SK-MEL-5 (cell line): ENCODE data around the gene IFNA5. TPM values are rescaled to one million over a fixed set of nuclear protein-coding genes. Genes with fewer than 3 reads are reported as not detected.

Source experiments
- DNase-seq: peaks from one replicate; pipeline ENCODE4 v3.0.0-alpha.2; 2016; ENCODE audit warnings: low read depth, low spot score
- in situ Hi-C: cut with HindIII; loops from 2 replicates; pipeline ENCODE4 v1.10.0; 2016; ENCODE audit warnings: low sequenced_read_pairs, high pct_unique_total_duplicates, low pct_unique_long_range_greater_than_20kb
- polyA plus RNA-seq, 2 experiments: library from polyadenylated mRNA; depleted of rRNA; stranded (reverse); fragments of >200 nt; gene quantifications; 2 replicates each; pipeline ENCODE4 v1.2.3, GENCODE V29; 2015
- total RNA-seq: library from RNA; depleted of rRNA; stranded (reverse); fragments of >200 nt; shearing (Covaris generic); gene quantifications from 2 replicates; pipeline ENCODE4 v1.2.3, GENCODE V29; 2014; rRNA removed

Gene IFNA5
- not detected in 2 replicates for total RNA-seq
- not detected in 2 replicates for polyA plus RNA-seq (2015; cell fraction: cytosol; rRNA removed)
- polyA plus RNA-seq (2015; cell fraction: nucleus; rRNA removed), result not detected in 2 replicates

DNA sequence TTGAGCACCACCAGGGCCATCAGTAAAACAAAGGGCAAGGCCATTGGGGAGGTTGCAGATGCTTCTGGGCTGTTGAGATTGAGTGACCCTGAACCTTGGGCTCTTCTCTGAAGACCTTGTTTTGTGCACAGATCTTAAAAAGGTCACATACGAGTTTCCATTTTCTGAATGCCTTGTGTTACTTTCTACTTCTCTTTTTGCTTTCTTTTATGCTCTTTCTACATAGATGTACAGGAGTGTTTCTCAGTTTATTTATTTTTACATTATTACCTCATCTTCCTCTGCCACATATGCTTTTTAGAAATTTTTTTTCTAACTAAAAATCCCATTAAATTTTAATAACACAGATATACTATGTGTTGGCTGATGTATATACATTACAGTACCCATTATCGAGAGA, at the start of gene IFNA5:
Gene IFNA5 (minus strand): TSS at position 101 of the 400 bp plus-strand sequence. CDS start 57 bp downstream, at position 44.
- DNase-seq, result no peak
- in situ Hi-C loops, result no loop called here

DNA sequence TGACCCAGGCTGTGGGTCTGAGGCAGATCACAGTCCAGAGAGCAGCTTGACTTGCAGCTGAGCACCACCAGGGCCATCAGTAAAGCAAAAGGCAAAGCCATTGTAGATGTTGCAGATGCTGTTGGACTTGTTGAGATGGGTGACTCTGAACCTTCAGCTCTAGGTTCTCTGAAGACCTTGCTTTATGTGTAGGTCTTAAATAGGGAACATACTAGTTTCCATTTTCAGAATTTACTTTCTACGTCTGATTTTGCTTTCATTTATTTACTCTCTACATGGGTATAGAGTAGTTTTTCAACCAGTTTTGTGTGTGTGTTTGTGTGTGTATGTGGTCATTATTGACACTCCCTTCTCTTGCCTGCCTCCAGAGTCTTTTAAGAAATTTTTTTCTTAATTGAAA, 45.7 kb upstream of the IFNA5 start, which contains the start of gene IFNA6:
Gene IFNA6 (minus strand): TSS at position 101 of the 400 bp plus-strand sequence. CDS start 0 bp downstream, at position 101.
- no peak for DNase-seq
- in situ Hi-C loops, result no loop called here

DNA sequence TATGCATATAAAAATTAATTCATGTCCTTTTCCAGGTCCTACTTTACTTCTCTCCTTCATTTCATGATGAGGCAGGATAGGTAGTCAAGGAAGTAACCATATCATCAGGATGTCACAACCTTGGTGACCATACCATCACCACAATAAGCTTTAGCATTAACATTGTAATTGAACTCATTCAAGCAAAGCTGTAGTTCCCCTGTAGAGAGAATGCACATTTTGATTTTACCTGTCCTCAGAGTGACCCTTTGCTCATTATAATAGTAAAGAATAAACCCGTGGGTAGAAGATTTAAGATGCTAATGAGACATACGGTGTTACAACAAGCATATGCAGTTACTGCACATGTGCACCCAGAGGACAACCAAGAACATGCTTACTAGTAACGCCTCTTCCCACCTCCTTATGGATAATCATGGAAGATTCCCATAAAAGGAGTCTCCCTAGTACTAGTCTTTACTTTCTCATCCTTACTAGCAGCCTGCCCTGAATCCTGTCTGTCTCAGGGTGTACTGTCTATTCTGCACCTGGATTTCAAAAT, 43.4 kb upstream of the IFNA5 start:
- DNase-seq, result no peak
- in situ Hi-C loops, result no loop called here

DNA sequence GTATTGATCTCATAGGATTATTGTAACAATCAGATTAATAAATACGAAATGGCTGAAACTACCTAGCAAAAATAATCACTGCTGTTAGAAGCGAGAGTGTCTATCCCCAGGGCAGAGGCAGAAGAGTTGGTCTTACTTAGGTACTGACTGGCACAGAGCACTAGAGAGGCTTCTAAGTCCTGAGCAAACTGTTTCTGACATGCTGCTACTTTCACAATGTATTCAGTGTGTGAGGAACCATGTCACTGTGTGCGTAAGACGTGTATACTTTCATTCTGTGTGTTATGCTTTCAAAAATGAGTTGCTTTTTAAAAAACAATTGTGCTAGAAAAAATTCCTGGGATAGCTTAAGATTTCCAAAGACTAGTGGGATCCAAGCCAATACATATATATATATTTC, 35.6 kb upstream of the IFNA5 start:
- no peak for DNase-seq
- in situ Hi-C loops, result no loop called here

DNA sequence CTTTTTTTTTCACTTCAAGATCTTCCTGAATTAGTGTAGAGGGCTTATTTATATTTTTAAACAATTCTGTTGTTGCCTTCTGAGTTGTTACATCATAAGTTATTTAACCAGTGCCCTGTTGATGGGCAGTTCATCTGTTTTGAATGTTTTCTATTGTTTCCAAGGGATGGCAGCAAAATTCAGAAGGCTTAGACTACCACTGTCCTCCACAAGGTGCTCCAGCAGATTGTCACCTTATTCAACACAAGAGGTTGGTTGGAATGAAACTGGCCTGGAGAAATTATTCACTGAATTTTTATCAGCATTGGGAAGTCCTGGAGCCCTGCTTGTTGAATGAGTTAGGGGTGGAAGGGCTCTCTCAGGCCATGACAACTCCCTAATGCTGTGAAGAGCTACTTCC, 31.3 kb upstream of the IFNA5 start:
- in situ Hi-C loops, result no loop called here

DNA sequence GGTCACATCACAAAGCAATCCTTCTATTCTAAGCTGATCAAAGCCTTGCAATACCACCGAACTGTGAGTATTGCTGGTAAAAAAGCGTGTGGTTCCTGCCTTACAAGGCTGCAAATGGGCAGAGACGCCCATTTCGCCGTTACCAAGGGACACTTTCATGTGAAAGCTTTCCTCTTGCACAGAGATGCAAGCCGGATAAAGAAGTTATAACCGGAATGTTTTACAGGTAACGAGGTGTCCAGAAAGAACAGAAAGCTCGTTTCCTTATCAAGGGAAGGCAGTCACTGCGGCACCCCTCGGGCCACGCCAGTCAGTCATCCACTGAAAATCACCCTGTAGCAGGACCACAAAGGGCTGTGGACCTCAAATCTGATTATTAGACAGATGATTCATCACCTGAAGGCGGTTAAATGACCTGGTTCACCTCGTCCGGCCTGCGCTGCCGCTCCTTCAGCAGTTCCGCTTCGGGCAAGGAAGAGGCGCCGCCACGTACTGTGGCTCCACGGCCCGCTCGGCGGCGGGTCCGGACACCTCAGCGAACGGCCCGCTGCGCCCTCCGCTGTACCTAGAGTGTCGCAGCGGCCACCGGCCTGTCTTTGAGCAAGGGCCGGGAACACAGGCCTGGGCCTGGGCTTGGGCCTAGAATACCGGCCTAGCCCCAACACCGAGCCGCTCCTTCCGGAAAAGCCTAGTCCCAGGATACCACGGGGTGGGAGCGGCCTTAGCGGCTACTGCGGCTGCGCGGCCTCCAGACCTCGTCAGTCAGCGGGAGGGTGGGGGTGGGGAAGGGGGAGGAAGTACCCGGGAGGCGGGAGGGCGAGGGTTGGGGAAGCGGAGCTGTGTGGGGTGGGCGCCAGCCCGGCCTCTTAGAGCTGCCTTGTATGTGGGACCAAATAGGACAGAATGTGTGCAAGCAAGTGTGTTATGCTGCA, 29.9 kb upstream of the IFNA5 start, which contains the start of gene KLHL9:
Gene KLHL9 (minus strand): TSS at position 704 of the 932 bp plus-strand sequence. CDS start 545 bp downstream, at position 159.
- in situ Hi-C loops, result no loop called here
- DNase-seq, result peak; percentile 88

More for the DNA sequence above, 31.3 kb upstream of the IFNA5 start:
- DNase-seq, result no peak

DNA sequence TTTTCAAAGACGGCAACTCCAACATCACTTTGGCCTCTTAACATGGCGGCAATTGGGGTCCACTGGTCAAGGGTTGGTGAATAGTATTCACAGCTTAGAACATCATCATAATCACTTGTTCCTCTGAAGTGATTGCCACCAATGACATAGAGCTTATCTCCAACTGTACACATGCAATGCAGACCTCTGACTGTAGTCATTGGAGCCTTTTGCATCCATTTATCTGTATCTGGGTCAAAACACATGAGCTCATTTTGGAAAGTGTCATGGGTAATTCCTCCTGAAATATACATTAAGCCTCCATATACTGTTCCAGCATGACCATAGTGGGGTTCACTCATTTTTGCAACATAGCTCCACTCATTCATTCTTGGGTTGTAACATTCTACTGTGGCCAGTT, 28.1 kb upstream of the IFNA5 start:
- no peak for DNase-seq
- in situ Hi-C loops, result no loop called here

DNA sequence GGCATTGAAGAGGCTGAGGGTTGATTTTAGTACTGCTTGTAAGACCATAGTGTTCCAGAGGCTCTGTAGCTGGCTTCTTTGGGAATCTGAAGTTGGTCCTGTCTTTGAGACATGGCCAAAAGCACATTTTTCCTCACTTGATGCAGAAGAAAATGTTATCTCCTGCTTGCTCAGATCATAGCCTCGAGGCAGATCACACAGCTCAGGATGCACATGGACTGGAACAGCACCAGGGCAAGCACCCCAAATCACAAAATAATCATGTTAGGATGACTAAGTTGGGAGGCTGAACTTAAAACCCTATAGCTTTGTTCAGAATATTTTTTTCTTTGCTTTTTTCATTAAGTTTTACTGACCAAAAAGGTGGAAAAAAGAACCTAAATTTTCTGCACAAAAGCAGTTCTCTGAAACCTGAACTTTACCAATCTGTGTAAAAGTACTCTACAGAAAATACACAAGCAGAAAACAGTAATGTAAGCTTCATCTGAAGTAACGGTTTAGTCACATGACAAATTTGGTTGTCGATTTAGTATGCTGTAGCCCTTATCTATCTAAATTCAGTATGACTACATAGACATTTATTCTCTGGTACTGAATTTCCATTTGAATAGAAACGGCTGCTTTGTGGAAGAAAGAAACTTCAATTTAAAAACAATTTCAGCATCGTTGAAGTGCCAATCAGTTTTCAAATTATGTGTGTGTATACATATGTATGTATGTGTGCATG, 26.7 kb upstream of the IFNA5 start:
- in situ Hi-C loops, result no loop called here

DNA sequence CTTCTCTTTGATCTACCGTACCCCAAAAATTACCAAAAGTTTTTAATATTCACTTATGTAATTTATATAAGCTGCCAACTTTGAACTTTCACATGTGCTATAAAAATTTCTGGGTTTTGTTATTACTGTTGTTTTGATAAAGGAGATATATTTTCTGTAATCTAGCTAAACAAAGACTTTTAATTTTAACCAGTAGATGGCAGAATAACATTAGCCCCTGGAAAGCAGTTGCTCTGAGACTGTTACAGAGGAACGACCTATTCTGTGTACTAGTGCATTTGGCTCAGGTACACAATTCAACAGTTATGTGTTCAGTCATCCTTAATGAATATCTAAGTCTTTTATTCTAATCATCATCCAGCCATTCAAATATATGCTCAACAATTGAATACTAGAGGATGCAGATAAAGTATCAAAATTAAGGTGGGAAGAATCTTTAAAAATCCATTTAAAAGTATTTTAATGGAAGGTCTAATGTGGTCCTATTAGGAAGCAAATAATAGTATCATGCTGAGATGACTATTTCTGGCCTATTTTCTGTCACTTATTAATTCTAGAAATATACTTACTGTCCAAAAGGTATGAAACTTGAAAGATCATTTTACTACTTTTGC, 21.5 kb upstream of the IFNA5 start:
- peak; percentile 61 for DNase-seq
- in situ Hi-C loops, result no loop called here

More for the DNA sequence above, 26.7 kb upstream of the IFNA5 start:
- DNase-seq, result no peak

DNA sequence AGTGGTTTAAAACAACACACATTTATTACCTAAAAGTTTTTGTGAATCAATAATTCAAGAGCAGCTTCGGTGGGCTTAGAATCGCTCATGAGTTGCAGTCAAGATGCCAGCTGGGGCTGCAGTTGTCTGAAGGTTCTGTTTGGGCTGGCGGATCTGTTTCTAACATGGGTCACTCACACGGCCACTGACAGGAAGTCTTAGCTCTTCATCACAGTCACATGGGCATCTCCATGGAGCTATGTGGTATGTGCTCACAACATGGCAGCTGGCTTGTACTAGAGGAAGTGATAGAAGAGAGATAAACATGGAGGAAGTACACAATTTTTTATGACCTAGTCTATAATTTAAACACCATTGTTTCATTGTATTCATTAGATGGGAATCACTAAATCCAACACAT, 18.9 kb upstream of the IFNA5 start:
- in situ Hi-C loops, result no loop called here
- peak; percentile 42 for DNase-seq

DNA sequence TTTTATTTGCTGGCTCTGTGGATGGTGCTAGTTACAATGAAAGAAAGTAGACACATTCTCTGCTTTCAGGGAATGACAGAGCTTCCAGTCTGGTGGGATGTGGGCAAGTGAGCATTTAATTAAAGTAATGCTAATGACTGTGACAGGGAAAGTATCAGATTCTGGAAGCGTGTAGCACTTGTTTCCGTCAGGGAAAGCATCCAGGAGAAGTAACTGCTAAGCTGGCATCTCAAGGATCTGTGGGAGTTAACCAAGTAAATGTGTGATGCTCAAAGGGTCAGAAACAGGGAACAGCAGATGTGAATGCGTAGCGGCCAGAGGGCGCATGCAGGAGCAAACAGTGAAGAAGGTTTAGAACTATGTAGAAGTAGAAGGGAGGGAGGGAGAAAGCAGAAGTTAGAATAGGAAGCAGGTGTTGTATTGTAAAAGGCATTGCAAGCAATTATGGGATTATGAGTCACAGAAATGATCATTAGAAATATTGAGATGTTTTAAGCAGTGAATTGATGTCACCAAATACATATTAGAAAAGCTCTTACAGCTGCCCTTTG, 17.9 kb upstream of the IFNA5 start:
- no peak for DNase-seq
- in situ Hi-C loops, result no loop called here

DNA sequence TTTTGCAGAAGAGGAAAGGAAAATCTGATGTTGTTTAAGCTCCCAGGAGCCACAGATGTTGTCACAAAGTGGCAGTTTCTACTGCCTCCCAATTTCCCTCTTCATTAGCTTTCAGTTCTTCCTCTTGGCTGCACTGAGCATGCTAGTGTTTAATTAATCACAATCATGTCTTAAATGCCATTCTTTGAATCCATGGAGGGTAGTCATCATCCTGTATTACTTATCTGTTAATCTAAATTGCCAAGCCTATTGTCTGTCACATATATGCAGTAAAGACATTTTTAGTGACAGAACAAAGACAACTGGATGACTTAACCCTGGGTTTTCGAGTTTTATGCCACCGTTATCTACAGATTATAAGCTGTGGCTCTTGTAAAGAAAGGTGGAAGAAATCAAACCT, 15.4 kb upstream of the IFNA5 start:
- in situ Hi-C loops, result no loop called here
- DNase-seq, result no peak

DNA sequence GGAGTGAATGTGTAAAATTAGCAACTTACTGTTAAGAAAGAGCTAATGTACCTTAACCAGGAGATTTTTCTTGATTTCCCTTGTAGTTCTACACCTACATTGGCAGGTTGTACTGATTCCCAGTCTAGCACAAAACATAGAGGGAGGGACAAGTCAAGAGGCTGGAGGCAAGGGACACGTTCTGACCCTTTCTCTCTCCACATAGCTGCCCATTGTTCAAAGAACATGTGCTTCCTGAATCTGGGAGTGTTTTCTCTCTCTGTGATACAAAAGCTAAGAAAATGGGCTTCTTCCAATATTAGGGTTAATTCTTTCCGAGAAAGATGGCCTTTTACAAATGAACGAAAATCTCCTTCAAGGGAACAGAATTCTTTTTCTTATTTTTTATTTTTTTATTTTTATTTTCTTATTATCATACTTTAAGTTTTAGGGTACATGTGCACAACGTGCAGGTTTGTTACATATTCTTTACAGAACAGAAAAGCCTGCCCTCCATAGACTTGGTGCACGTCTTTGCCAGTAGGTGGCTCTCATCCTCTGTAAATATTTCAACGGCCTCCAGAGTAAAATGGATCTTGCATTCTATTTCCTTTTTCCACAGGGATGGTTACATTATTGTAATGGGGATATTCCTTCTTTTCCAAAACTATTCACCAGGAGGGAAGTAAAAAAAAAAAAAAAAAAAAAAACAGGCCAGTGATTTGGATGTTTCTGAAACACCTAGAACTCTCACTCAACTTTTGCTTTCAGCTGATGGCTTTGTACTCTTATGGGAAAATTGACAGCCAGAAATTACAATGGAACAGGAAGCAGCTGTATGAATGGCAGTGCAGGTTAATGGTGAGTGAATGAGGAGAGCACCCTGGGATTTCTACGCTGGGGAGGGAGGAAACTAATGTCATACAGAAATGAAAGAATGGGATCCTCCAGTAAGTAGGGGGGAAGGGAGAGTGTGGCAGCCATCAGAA, 13.1 kb upstream of the IFNA5 start:
- in situ Hi-C loops, result no loop called here
- DNase-seq, result peak; percentile 58

DNA sequence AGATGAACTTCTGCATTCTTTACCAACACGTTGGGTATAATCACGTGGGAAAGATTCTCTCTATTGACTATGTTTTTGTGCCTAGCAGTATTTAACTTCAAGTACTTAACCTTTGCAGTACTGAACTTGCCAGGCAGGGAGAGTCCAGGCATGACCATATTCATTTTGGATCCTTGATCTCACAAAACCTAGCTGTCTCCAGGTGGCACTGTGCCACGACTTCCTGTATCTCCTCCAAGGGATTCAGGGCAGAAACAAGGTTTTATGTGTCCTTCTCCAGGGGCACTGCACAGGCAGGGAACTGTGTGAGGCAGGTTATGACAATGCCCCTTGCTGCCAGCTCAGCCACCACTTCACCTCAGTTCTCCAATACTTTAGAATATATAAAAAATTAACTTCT, 11.7 kb upstream of the IFNA5 start:
- in situ Hi-C loops, result no loop called here
- DNase-seq, result peak; percentile 17

DNA sequence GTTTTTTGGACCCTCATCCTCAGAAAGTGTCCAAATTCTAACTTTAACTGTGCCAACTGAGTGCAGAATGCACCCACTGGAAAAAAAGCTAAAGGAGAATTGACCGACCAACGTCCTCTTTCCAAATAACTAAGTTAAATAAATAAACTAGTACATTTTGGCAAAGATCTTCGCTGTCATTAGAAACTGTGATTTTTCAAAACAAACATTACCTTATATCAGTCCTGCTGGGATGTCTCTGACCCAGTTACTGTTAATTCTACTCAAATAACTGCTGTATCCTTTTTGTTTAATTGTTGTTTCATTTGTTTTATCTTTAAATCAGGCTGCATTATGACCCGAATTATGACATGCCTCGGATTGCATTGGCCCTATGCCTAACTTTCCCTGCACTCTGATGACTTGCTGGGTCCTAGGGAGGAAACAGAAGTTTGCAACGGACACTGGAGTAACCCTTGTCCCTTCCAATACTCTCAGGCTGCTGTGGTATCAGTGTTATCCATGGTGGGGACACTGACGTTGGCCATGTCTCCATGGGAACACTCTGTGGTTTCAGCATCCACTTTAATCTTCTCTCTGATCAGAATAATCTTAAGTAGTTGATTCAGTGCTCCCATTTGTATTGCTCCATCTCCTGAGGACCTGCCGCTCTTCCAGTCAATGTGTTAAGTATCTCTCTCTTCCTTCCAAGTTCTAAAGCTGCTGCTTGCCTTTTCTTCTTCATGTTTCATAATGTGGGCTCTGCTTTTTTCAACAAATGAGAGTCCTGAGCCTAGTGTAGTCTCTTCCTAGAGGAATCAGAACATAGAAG, 11.1 kb upstream of the IFNA5 start:
- no peak for DNase-seq
- in situ Hi-C loops, result no loop called here

DNA sequence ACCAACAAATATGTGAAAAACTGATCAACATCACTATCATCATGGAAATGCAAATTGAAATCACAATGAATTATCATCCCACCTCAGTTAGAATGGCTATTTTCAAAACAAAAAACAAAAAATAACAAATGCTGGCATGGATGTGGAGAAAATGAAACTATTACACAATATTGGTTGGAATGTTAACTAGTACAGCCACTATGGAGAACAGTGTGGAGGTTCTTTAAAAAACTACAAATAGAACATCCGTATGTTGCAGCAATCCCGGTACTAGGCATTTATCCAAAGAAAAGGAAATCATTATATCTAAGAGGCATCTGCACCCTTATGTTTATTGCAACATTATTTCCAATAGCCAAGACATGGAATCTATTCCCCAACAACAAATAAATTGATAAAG, 9.0 kb upstream of the IFNA5 start:
- no peak for DNase-seq
- in situ Hi-C loops, result no loop called here
